GM23338 (cell line): Measurements from ENCODE around the gene CEACAM18. TPM values are rescaled to one million over a fixed set of nuclear protein-coding genes. Genes with fewer than 3 reads are reported as not detected.

ENCODE experiments used
- ATAC-seq: fragments of 200-7000 bp; cut with Tn5 transposase; 3 replicates; pipeline ENCODE4 v1.9.1; 2020
- DNase-seq: peaks from one replicate; pipeline ENCODE4 v3.0.0-alpha.2; 2015; ENCODE audit warnings: low spot score
- H2AFZ ChIP-seq: fragments of 200-600 bp; sonication (generic); 2 replicates; pipeline ENCODE4 v1.8.0; 2016; ENCODE audit warnings: antibody characterized with exemption, mild to moderate bottlenecking, moderate library complexity
- H3F3A ChIP-seq: fragments of 200-600 bp; sonication (generic); replicated peaks from 2 replicates; pipeline ENCODE4 v1.8.0; 2017; ENCODE audit warnings: antibody characterized with exemption, mixed run types, low read depth
- H3K27ac ChIP-seq: fragments of 200-600 bp; sonication (generic); 2 replicates; pipeline ENCODE4 v1.6.1; 2016; ENCODE audit warnings: low read depth
- H3K27me3 ChIP-seq: fragments of 200-600 bp; sonication (generic); 2 replicates; pipeline ENCODE4 v1.8.0; 2016; ENCODE audit warnings: mild to moderate bottlenecking, mixed run types, moderate library complexity; ENCODE audit not compliant: insufficient read depth
- H3K36me3 ChIP-seq: fragments of 200-600 bp; sonication (generic); 2 replicates; pipeline ENCODE4 v1.8.0; 2016; ENCODE audit warnings: mild to moderate bottlenecking; ENCODE audit not compliant: insufficient read depth
- H3K4me1 ChIP-seq: fragments of 200-600 bp; sonication (generic); 2 replicates; pipeline ENCODE4 v1.8.0; 2016; ENCODE audit warnings: mild to moderate bottlenecking, moderate library complexity; ENCODE audit not compliant: insufficient read depth
- H3K4me2 ChIP-seq: fragments of 200-600 bp; sonication (generic); 2 replicates; pipeline ENCODE4 v1.7.1; 2017; ENCODE audit warnings: mixed run types
- H3K4me3 ChIP-seq: fragments of 200-600 bp; sonication (generic); 2 replicates; pipeline ENCODE4 v1.6.1; 2016; ENCODE audit warnings: mixed run types
- H3K79me2 ChIP-seq: fragments of 200-600 bp; sonication (generic); replicated peaks from 2 replicates; pipeline ENCODE4 v1.8.0; 2017; ENCODE audit warnings: mild to moderate bottlenecking; ENCODE audit not compliant: insufficient read depth
- H3K9me2 ChIP-seq: fragments of 200-600 bp; sonication (generic); 2 replicates; pipeline ENCODE4 v1.8.0; 2017; ENCODE audit not compliant: insufficient read depth
- H4K20me1 ChIP-seq: fragments of 200-600 bp; sonication (generic); replicated peaks from 2 replicates; pipeline ENCODE4 v1.8.0; 2017; ENCODE audit warnings: mild to moderate bottlenecking; ENCODE audit not compliant: insufficient read depth
- H3K27ac Mint-ChIP-seq: 2 replicates; pipeline ENCODE4 v1.8.0; 2020; ENCODE audit warnings: inconsistent platforms, mild to moderate bottlenecking, moderate library complexity, mixed read lengths
- H3K27me3 Mint-ChIP-seq: 3 replicates; pipeline ENCODE4 v1.8.0; 2022; ENCODE audit warnings: low read depth, mild to moderate bottlenecking, moderate library complexity, mixed read lengths, inconsistent platforms; ENCODE audit not compliant: insufficient read depth, poor library complexity
- H3K36me3 Mint-ChIP-seq: 3 replicates; pipeline ENCODE4 v1.8.0; 2021; ENCODE audit warnings: low read depth, mild to moderate bottlenecking, inconsistent platforms, moderate library complexity, mixed read lengths
- H3K4me1 Mint-ChIP-seq: 3 replicates; pipeline ENCODE4 v1.8.0; 2020; ENCODE audit warnings: mild to moderate bottlenecking, inconsistent platforms, mixed read lengths
- H3K4me3 Mint-ChIP-seq: 3 replicates; pipeline ENCODE4 v1.8.0; 2021; ENCODE audit warnings: moderate library complexity, mild to moderate bottlenecking, inconsistent platforms, mixed read lengths
- H3K9me3 Mint-ChIP-seq: 3 replicates; pipeline ENCODE4 v1.8.0; 2020; ENCODE audit warnings: moderate library complexity, mild to moderate bottlenecking, inconsistent platforms, mixed read lengths
- CTCF ChIP-seq, 2 experiments: fragments of 200-600 bp in 1 of 2; sonication (generic) in 1 of 2; conservative IDR thresholded peaks; 2 replicates each; pipeline versions ENCODE4 v1.5.1 to v1.6.1; 2016 to 2017; ENCODE audit warnings: antibody characterized with exemption in 2 of 2, low read depth in 2 of 2, mild to moderate bottlenecking in 2 of 2, moderate library complexity in 1 of 2
- ETS1 ChIP-seq: IDR thresholded peaks from 2 replicates; pipeline ENCODE4 v1.6.1; 2016; ENCODE audit warnings: antibody characterized with exemption
- EZH2 ChIP-seq: fragments of 200-600 bp; sonication (generic); IDR thresholded peaks from one replicate; pipeline ENCODE4 v1.8.0; 2017; ENCODE audit warnings: antibody characterized with exemption, mild to moderate bottlenecking, low read depth; ENCODE audit not compliant: unreplicated experiment
- EZH2phosphoT487 ChIP-seq: fragments of 200-600 bp; sonication (generic); IDR thresholded peaks from one replicate; pipeline ENCODE4 v1.8.1; 2018; ENCODE audit warnings: antibody characterized with exemption; ENCODE audit not compliant: unreplicated experiment
- POLR2AphosphoS5 ChIP-seq: IDR thresholded peaks from 2 replicates; pipeline ENCODE4 v1.6.1; 2016; ENCODE audit warnings: antibody characterized with exemption, low read depth
- REST ChIP-seq: IDR thresholded peaks from one replicate; pipeline ENCODE4 v1.6.1; 2018; ENCODE audit warnings: antibody characterized with exemption; ENCODE audit not compliant: unreplicated experiment
- STAT1 ChIP-seq: IDR thresholded peaks from one replicate; pipeline ENCODE4 v1.6.1; 2016; ENCODE audit warnings: antibody characterized with exemption; ENCODE audit not compliant: unreplicated experiment
- ZNF114 ChIP-seq: fragments of 250-450 bp; sonication (Bioruptor Pico); IDR thresholded peaks from 2 replicates; pipeline ENCODE4 v1.5.0; 2020; ENCODE audit warnings: mild to moderate bottlenecking, moderate library complexity
- ZNF462 ChIP-seq: fragments of 250-450 bp; sonication (Bioruptor Pico); IDR thresholded peaks from 2 replicates; pipeline ENCODE4 v1.5.0; 2020; ENCODE audit warnings: mild to moderate bottlenecking, moderate library complexity
- polyA plus RNA-seq: library from polyadenylated mRNA; unstranded; fragments of >200 nt; fragmentation: Nextera tagmentation; extraction: Ambion mirVana; gene quantifications from 2 replicates; pipeline ENCODE4 v1.2.1, GENCODE V29; 2016
- total RNA-seq: library from RNA; depleted of rRNA; stranded (reverse); fragments of >200 nt; shearing (Covaris generic); gene quantifications from 2 replicates; pipeline ENCODE4 v1.2.3, GENCODE V29; 2014

CEACAM18 gene
- total and polyA plus RNA-seq, 2 experiments from 2014 or later = not detected

GRCh38 chr19:51469162-51469561, 9.2 kb upstream of the CEACAM18 start:
- Mint-ChIP-seq H3K36me3 (no peaks in the 10 kb centered on the region), H3K9me3 (peaks cover 30% of the 10 kb centered on the region), H3K27ac (no peak overlapping the region), H3K27me3 (peaks cover 9% of the 10 kb centered on the region), H3K4me1 (peaks cover 2% of the 10 kb centered on the region; the same call in 2 of the 3 replicates), H3K4me3 (no peak overlapping the region)
- Histone ChIP-seq H3K36me3 (no peaks in the 10 kb centered on the region), H3K4me3 (no peak overlapping the region), H3K4me1 (no peaks in the 10 kb centered on the region), H3K9me2 (no peaks in the 10 kb centered on the region), H3K79me2 (no peaks in the 10 kb centered on the region), H3K4me2 (no peak overlapping the region), H3K27ac (no peak overlapping the region), H4K20me1 (no peaks in the 10 kb centered on the region), H3K27me3 (peaks cover 25% of the 10 kb centered on the region), H3F3A (no peaks in the 10 kb centered on the region), H2AFZ (no peak overlapping the region; the same call in 1 of the 2 replicates)
- ATAC-seq (no peak), DNase-seq (no peak)
- TF ChIP-seq ZNF114 (CRISPR knock-in tag) = no peak
- TF ChIP-seq ZNF462 (CRISPR knock-in tag) = no peak
- TF ChIP-seq REST = no peak
- TF ChIP-seq EZH2 = no peak
- no peak for TF ChIP-seq STAT1
- no peak for TF ChIP-seq CTCF (conservative IDR thresholded peaks at IDR 0.05; ENCODE audit: low read depth in 2 of 2)
- TF ChIP-seq ETS1 = no peak
- no peak for TF ChIP-seq POLR2AphosphoS5
- no peak for TF ChIP-seq EZH2phosphoT487
